ENCODE data around the gene NEMP1.

NEMP1 gene

GRCh38 chr12:57006809-57007475 lies 71.6 kb downstream of the NEMP1 start:
- H3K36me3 ChIP-seq: peaks cover 29% of the 10 kb centered on the region
- no peak for DNase-seq
- no peak for TF ChIP-seq CTCF (IDR thresholded peaks at IDR 0.05; ENCODE audit: low read depth, low read length)
- no peak overlapping the region for H3K27ac ChIP-seq
- H3K9me3 ChIP-seq (ENCODE audit: severe bottlenecking): no peaks in the 10 kb centered on the region
- no peaks in the 10 kb centered on the region for H3K27me3 ChIP-seq (ENCODE audit: insufficient read depth, low read depth, severe bottlenecking)
- H3K4me3 ChIP-seq (ENCODE audit: low read depth, low read length): peak overlapping the region; percentile 24; the same call in 1 of the 2 replicates

GRCh38 chr12:57005980-57006808 lies 72.4 kb downstream of the NEMP1 start, which contains the start of gene ZBTB39:
Gene ZBTB39, minus strand, starts transcription at chr12:57006546. Its CDS starts 1,629 bp downstream, at chr12:57004917.
- H3K36me3 ChIP-seq: peaks cover 37% of the 10 kb centered on the region
- no peaks in the 10 kb centered on the region for H3K27me3 ChIP-seq (ENCODE audit: insufficient read depth, low read depth, severe bottlenecking)
- no peaks in the 10 kb centered on the region for H3K9me3 ChIP-seq (ENCODE audit: severe bottlenecking)
- peak; percentile 50 for DNase-seq
- H3K4me3 ChIP-seq (ENCODE audit: low read depth, low read length): peak within 1 kb of the TSS; percentile 75
- H3K27ac ChIP-seq: peak within 1 kb of the TSS; percentile 81
- TF ChIP-seq CTCF (IDR thresholded peaks at IDR 0.05; ENCODE audit: low read depth, low read length): peak; percentile 69

All from WERI-Rb-1 (cell line).